ENCODE measurements around the gene C2CD4B. TPM values are rescaled to one million over a fixed set of nuclear protein-coding genes. Genes with fewer than 3 reads are reported as not detected.
A peak's percentile ranks its signal among the peaks of the same experiment; 100 is the strongest.

C2CD4B gene
- total RNA-seq, 4 donors from 2014 or later, result 1.2 to 4.7 TPM; not detected in 2

GRCh38 chr15:62125773-62126172 is 39.3 kb downstream of the C2CD4B start:
- no peak overlapping the region for H3K27ac ChIP-seq
- no peak overlapping the region for H3K4me3 ChIP-seq
- H3K27me3 ChIP-seq, result no peaks in the 10 kb centered on the region
- no peaks in the 10 kb centered on the region for H3K36me3 ChIP-seq
- TF ChIP-seq CTCF (IDR thresholded peaks at IDR 0.05) (peak in 3 of 4 experiments; percentile 21 to 51 (median 38)), POLR2A (IDR thresholded peaks at IDR 0.05) (no peak)
- DNase-seq, result no peak
- H3K4me1 ChIP-seq, result no peaks in the 10 kb centered on the region
- no peaks in the 10 kb centered on the region for H3K9me3 ChIP-seq
- intact Hi-C loops (cut with DNase I; ENCODE audit: low total_unique reads), result no loop called here

GRCh38 chr15:62124973-62125303 is 40.1 kb downstream of the C2CD4B start:
- Histone ChIP-seq H3K27ac (no peak overlapping the region), H3K9me3 (no peaks in the 10 kb centered on the region), H3K36me3 (no peaks in the 10 kb centered on the region), H3K27me3 (no peaks in the 10 kb centered on the region), H3K4me3 (no peak overlapping the region), H3K4me1 (no peaks in the 10 kb centered on the region)
- intact Hi-C loops (cut with DNase I; ENCODE audit: low total_unique reads), result no loop called here
- TF ChIP-seq POLR2A (IDR thresholded peaks at IDR 0.05), result no peak
- TF ChIP-seq CTCF (IDR thresholded peaks at IDR 0.05), result peak in 1 of 4 experiments; percentile 7
- no peak for DNase-seq

GRCh38 chr15:62124176-62124972 is 40.7 kb downstream of the C2CD4B start:
- Histone ChIP-seq H3K27ac (no peak overlapping the region), H3K4me1 (no peaks in the 10 kb centered on the region), H3K36me3 (no peaks in the 10 kb centered on the region), H3K9me3 (no peaks in the 10 kb centered on the region), H3K27me3 (no peaks in the 10 kb centered on the region), H3K4me3 (no peak overlapping the region)
- intact Hi-C loops (cut with DNase I; ENCODE audit: low total_unique reads), result no loop called here
- TF ChIP-seq CTCF (IDR thresholded peaks at IDR 0.05) (no peak), POLR2A (IDR thresholded peaks at IDR 0.05) (no peak)
- no peak for DNase-seq

- Histone ChIP-seq H3K4me1 (no peaks in the 10 kb centered on the region), H3K36me3 (no peaks in the 10 kb centered on the region), H3K9me3 (no peaks in the 10 kb centered on the region), H3K27me3 (no peaks in the 10 kb centered on the region), H3K27ac (no peak overlapping the region), H3K4me3 (no peak overlapping the region)
- intact Hi-C loops (cut with DNase I; ENCODE audit: low total_unique reads), result no loop called here
- DNase-seq, result no peak
- TF ChIP-seq CTCF (IDR thresholded peaks at IDR 0.05) (no peak), POLR2A (IDR thresholded peaks at IDR 0.05) (no peak)
Observed at GRCh38 chr15:62122249-62122648, 42.8 kb downstream of the C2CD4B start.

GRCh38 chr15:62121273-62122015 is 43.6 kb downstream of the C2CD4B start:
- H3K4me3 ChIP-seq, result no peak overlapping the region
- no peaks in the 10 kb centered on the region for H3K4me1 ChIP-seq
- intact Hi-C loops (cut with DNase I; ENCODE audit: low total_unique reads), result no loop called here
- H3K27me3 ChIP-seq, result no peaks in the 10 kb centered on the region
- H3K9me3 ChIP-seq, result no peaks in the 10 kb centered on the region
- DNase-seq, result no peak
- TF ChIP-seq CTCF (IDR thresholded peaks at IDR 0.05), result no peak
- TF ChIP-seq POLR2A (IDR thresholded peaks at IDR 0.05), result no peak
- H3K27ac ChIP-seq, result no peak overlapping the region
- no peaks in the 10 kb centered on the region for H3K36me3 ChIP-seq

Measured in uterus (tissue), 4 donors.